ENCODE data around the gene FLYWCH2. TPM values are rescaled to one million over a fixed set of nuclear protein-coding genes. Genes with fewer than 3 reads are reported as not detected.

The FLYWCH2 gene
- total and polyA plus RNA-seq, 2 of the 13 experiments (the other 11 are each of a cell fraction or from before 2014, with no cell fraction given), result 16.9 to 19.8 TPM

- TF ChIP-seq ZNF142 (CRISPR knock-in tag; IDR thresholded peaks at IDR 0.05), result peak; percentile 54; the same call in 1 of the 2 replicates
- TF ChIP-seq MTA3 (CRISPR knock-in tag; IDR thresholded peaks at IDR 0.05), result no peak
- TF ChIP-seq SMARCC2 (IDR thresholded peaks at IDR 0.05), result no peak
- TF ChIP-seq ZNF446 (CRISPR knock-in tag; IDR thresholded peaks at IDR 0.05), result peak; percentile 78
- TF ChIP-seq HOXD1 (CRISPR knock-in tag; IDR thresholded peaks at IDR 0.05), result 0 out of 2 replicates have a peak, but pooled peaks have one; percentile 19
- peak; percentile 86 for TF ChIP-seq SSRP1 (CRISPR knock-in tag; IDR thresholded peaks at IDR 0.05)
- TF ChIP-seq KAT8 (CRISPR knock-in tag; IDR thresholded peaks at IDR 0.05), result peak; percentile 81
- peak; percentile 16 for TF ChIP-seq RBM39 (IDR thresholded peaks at IDR 0.05; ENCODE audit: low read depth, low read length, poor library complexity, severe bottlenecking)
- TF ChIP-seq ZBTB49 (CRISPR knock-in tag; IDR thresholded peaks at IDR 0.05; ENCODE audit: borderline replicate concordance), result no peak
- no peak for TF ChIP-seq IKZF4 (CRISPR knock-in tag; IDR thresholded peaks at IDR 0.05; ENCODE audit: borderline replicate concordance, low read depth, not compliant biosample characterization)
- TF ChIP-seq TARDBP (CRISPR knock-in tag; IDR thresholded peaks at IDR 0.05), result no peak; the same call in 1 of the 2 replicates
- peak; percentile 64 for TF ChIP-seq ZBTB7B (CRISPR knock-in tag; IDR thresholded peaks at IDR 0.05)
- TF ChIP-seq TBX3 (IDR thresholded peaks at IDR 0.05; ENCODE audit: borderline replicate concordance), result no peak
- no peak for TF ChIP-seq CEBPG (CRISPR knock-in tag; IDR thresholded peaks at IDR 0.05)
- peak; percentile 68; the same call in 1 of the 2 replicates for TF ChIP-seq MYC (CRISPR knock-in tag; IDR thresholded peaks at IDR 0.05; ENCODE audit: borderline replicate concordance)
- TF ChIP-seq TEAD3 (CRISPR knock-in tag; optimal IDR thresholded peaks at IDR 0.05; ENCODE audit: borderline replicate concordance), result peak; percentile 79
- TF ChIP-seq TGIF2 (CRISPR knock-in tag; IDR thresholded peaks at IDR 0.05), result peak; percentile 45; the same call in 1 of the 2 replicates
- no peak for TF ChIP-seq ZNF101 (CRISPR knock-in tag; IDR thresholded peaks at IDR 0.05; ENCODE audit: borderline replicate concordance, low read depth)
- no peak; the same call in 1 of the 2 replicates for TF ChIP-seq ZNF839 (CRISPR knock-in tag; IDR thresholded peaks at IDR 0.05; ENCODE audit: borderline replicate concordance)
- peak; percentile 67 for TF ChIP-seq HDAC2 (CRISPR knock-in tag; IDR thresholded peaks at IDR 0.05)
- TF ChIP-seq FOXA3 (CRISPR knock-in tag; IDR thresholded peaks at IDR 0.05), result peak; percentile 49
These were observed 21.3 kb downstream of the FLYWCH2 start (continued) for GRCh38 chr16:2904100-2904921.

Measured in HepG2 (cell line).